Ovary (tissue), 3 donors: ENCODE data around the gene GADD45A.

Experiments used
- POLR2A ChIP-seq: fragments of 450-650 bp; IDR thresholded peaks from one replicate; pipeline ENCODE4 v1.6.1; 2017; ENCODE audit warnings: antibody characterized with exemption, mild to moderate bottlenecking, moderate library complexity
- TF ChIP-seq, protein P1 (sequence below), 3 donors: fragments of 450-650 bp in 2 of 3; fragments of 200-600 bp in 1 of 3; IDR thresholded peaks; one replicate each; pipeline versions ENCODE4 v1.5.1 to v1.8.0; 2016 to 2022; ENCODE audit warnings: antibody characterized with exemption in 3 of 3, mild to moderate bottlenecking in 1 of 3
- donor health status: DM: no; HTN: no; CAD: no.

DNA sequence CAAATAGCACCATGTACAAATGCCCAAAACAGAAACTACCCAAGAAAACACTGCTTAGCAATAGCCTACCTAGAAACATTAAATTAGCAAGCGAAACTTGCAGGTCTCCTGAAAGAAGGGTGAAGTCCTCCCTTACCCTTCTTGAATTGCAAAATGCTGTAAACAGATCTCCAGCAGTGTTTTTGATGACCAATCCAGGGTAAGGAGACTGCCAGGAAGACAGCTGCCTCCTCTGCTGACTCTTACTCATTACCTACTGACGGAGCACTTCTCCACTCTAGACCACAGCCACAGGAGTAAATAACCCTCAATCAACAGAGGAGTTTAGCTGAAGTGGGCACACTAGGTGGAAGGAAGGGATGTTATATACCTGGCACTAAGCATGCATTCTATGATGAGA lies 32.2 kb upstream of the GADD45A start:
- TF ChIP-seq, protein P1, sequence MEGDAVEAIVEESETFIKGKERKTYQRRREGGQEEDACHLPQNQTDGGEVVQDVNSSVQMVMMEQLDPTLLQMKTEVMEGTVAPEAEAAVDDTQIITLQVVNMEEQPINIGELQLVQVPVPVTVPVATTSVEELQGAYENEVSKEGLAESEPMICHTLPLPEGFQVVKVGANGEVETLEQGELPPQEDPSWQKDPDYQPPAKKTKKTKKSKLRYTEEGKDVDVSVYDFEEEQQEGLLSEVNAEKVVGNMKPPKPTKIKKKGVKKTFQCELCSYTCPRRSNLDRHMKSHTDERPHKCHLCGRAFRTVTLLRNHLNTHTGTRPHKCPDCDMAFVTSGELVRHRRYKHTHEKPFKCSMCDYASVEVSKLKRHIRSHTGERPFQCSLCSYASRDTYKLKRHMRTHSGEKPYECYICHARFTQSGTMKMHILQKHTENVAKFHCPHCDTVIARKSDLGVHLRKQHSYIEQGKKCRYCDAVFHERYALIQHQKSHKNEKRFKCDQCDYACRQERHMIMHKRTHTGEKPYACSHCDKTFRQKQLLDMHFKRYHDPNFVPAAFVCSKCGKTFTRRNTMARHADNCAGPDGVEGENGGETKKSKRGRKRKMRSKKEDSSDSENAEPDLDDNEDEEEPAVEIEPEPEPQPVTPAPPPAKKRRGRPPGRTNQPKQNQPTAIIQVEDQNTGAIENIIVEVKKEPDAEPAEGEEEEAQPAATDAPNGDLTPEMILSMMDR (IDR thresholded peaks at IDR 0.05) = no peak
- TF ChIP-seq POLR2A = no peak
